DND-41 (cell line): ENCODE results near the gene KRT79.

Experiments used
- EZH2 ChIP-seq: IDR thresholded peaks from 3 replicates; pipeline ENCODE4 v1.6.1; 2012; ENCODE audit warnings: borderline replicate concordance, low read depth, mild to moderate bottlenecking, moderate library complexity, low read length, inconsistent platforms; ENCODE audit not compliant: severe bottlenecking
- TF ChIP-seq, protein P1 (sequence below): IDR thresholded peaks from 2 replicates; pipeline ENCODE4 v1.5.1; 2012; ENCODE audit warnings: borderline replicate concordance, low read length, moderate library complexity, mild to moderate bottlenecking; ENCODE audit not compliant: poor library complexity, severe bottlenecking; ENCODE audit errors: extremely low read depth

DNA sequence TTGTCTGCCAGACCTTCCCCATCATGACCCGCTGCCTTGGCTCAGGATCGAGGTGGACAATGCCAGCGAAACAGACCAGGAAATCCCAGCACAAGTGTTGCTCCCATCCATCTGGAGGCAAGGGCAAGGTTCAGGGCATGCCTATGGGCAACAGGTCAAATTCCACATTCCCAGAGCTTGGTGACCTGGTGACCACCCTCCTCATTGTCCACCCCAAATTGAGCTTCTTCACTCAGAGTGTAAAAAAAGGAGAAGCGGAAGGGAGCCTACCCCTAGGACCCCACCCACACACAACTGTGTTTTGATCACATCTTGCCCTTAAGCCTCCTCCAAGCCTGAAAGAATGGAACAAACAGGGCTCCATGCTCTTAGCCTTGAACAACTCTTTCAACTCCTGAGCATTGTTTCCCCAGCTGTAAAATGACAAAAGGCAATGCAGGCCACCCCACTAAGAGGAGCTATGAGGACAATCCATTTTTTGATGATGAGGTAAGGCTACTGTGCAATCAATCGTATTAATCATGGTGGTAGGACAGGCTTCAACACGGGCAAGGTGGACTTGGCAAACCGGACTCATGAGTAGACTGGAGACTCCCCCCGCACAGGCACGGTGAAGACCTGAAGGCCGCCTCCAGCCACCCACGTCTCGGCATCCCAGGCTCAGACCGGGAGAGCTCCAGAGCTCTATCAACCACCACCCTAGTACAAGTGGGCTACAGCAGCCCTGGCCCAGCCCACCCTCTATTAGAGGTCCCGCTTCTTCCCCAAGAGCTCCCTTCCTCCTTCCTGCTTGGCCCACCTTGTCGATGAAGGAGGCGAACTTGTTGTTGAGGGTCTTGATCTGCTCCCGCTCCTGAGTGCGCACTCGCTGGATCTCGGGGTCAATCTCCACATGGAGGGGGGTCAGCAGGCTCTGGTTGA lies 866 bp downstream of the KRT79 start:
- TF ChIP-seq, protein P1, sequence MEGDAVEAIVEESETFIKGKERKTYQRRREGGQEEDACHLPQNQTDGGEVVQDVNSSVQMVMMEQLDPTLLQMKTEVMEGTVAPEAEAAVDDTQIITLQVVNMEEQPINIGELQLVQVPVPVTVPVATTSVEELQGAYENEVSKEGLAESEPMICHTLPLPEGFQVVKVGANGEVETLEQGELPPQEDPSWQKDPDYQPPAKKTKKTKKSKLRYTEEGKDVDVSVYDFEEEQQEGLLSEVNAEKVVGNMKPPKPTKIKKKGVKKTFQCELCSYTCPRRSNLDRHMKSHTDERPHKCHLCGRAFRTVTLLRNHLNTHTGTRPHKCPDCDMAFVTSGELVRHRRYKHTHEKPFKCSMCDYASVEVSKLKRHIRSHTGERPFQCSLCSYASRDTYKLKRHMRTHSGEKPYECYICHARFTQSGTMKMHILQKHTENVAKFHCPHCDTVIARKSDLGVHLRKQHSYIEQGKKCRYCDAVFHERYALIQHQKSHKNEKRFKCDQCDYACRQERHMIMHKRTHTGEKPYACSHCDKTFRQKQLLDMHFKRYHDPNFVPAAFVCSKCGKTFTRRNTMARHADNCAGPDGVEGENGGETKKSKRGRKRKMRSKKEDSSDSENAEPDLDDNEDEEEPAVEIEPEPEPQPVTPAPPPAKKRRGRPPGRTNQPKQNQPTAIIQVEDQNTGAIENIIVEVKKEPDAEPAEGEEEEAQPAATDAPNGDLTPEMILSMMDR = no peak
- no peak for TF ChIP-seq EZH2
